IMR-90 (cell line): Measurements from ENCODE around the gene DAG1. TPM values are rescaled to one million over a fixed set of nuclear protein-coding genes. Genes with fewer than 3 reads are reported as not detected.

Source experiments
- ATAC-seq: fragments of 200-7000 bp; cut with Tn5 transposase; 2 replicates; pipeline ENCODE4 v1.9.1; 2020; ENCODE audit warnings: low read depth, mild to moderate bottlenecking, moderate library complexity
- BruUV-seq: library from RNA; stranded (reverse); fragments of 400-500 nt; replicated peaks from 2 replicates; lab custom pipeline; 2021; lab: Mats Ljungman, UMichigan
- CTCF ChIA-PET: fragments of 300-600 bp; formaldehyde crosslinking; extraction: SDS; loops from one replicate; lab custom pipeline; 2021; ENCODE audit warnings: antibody characterized with exemption; lab: Yijun Ruan, JAX
- POLR2A ChIA-PET: fragments of 300-600 bp; sonication (Branson Sonifier 250); formaldehyde crosslinking; loops from one replicate; lab custom pipeline; 2022; ENCODE audit warnings: antibody characterized with exemption; ENCODE audit not compliant: unreplicated experiment; lab: Charles Lee
- DNase-seq: peaks from one replicate; pipeline ENCODE4 v3.0.0; 2013
- H2AFZ ChIP-seq: replicated peaks from 2 replicates; pipeline ENCODE3; 2013; ENCODE audit warnings: low read length, mild to moderate bottlenecking; ENCODE audit not compliant: poor library complexity
- H2AK5ac ChIP-seq: 2 replicates; pipeline ENCODE4 v1.6.1; 2013; ENCODE audit warnings: low read depth, low read length, inconsistent platforms
- H2AK9ac ChIP-seq: replicated peaks from 2 replicates; pipeline ENCODE3; 2013; ENCODE audit warnings: mild to moderate bottlenecking, low read depth, low read length, moderate library complexity; ENCODE audit not compliant: poor library complexity
- H2BK120ac ChIP-seq: 2 replicates; pipeline ENCODE4 v1.6.1; 2013; ENCODE audit warnings: low read depth, low read length, inconsistent platforms
- H2BK15ac ChIP-seq: 3 replicates; pipeline ENCODE4 v1.6.1; 2013; ENCODE audit warnings: low read depth, low read length, inconsistent platforms
- H2BK20ac ChIP-seq: 2 replicates; pipeline ENCODE4 v1.6.1; 2013; ENCODE audit warnings: low read depth, mild to moderate bottlenecking, inconsistent platforms, low read length, moderate library complexity
- H2BK5ac ChIP-seq: 2 replicates; pipeline ENCODE4 v1.6.1; 2013; ENCODE audit warnings: mild to moderate bottlenecking, low read depth, low read length, inconsistent platforms; ENCODE audit not compliant: poor library complexity, severe bottlenecking
- H3K14ac ChIP-seq: replicated peaks from 2 replicates; pipeline ENCODE4 v1.6.1; 2013; ENCODE audit warnings: low read depth, low read length, inconsistent platforms
- H3K18ac ChIP-seq: 2 replicates; pipeline ENCODE4 v1.6.1; 2013; ENCODE audit warnings: low read depth, low read length, control low read depth
- H3K23ac ChIP-seq: 2 replicates; pipeline ENCODE4 v1.6.1; 2013; ENCODE audit warnings: low read depth, low read length, inconsistent platforms
- H3K27ac ChIP-seq: 2 replicates; pipeline ENCODE4 v1.5.1; 2013; ENCODE audit warnings: mild to moderate bottlenecking, control low read depth, low read length; ENCODE audit not compliant: insufficient read depth
- H3K27me3 ChIP-seq: 2 replicates; pipeline ENCODE4 v1.6.1; 2013; ENCODE audit warnings: low read length; ENCODE audit not compliant: control insufficient read depth, insufficient read depth
- H3K36me3 ChIP-seq: 2 replicates; pipeline ENCODE4 v1.6.1; 2013; ENCODE audit warnings: low read length, mixed read lengths; ENCODE audit not compliant: control insufficient read depth, insufficient read depth
- H3K4ac ChIP-seq: 2 replicates; pipeline ENCODE4 v1.6.1; 2013; ENCODE audit warnings: low read depth, low read length, inconsistent platforms
- H3K4me1 ChIP-seq: 2 replicates; pipeline ENCODE4 v1.6.1; 2013; ENCODE audit warnings: low read length, mixed read lengths; ENCODE audit not compliant: control insufficient read depth, insufficient read depth
- H3K4me2 ChIP-seq: 2 replicates; pipeline ENCODE4 v1.6.1; 2013; ENCODE audit warnings: low read depth, mild to moderate bottlenecking, control low read depth, low read length, moderate library complexity
- H3K4me3 ChIP-seq: 2 replicates; pipeline ENCODE4 v1.5.1; 2013; ENCODE audit warnings: low read depth, mild to moderate bottlenecking, control low read depth, low read length, moderate library complexity; ENCODE audit not compliant: insufficient read depth
- H3K56ac ChIP-seq: 2 replicates; pipeline ENCODE4 v1.6.1; 2013; ENCODE audit warnings: low read length, inconsistent platforms; ENCODE audit not compliant: insufficient read depth; ENCODE audit errors: extremely low read depth
- H3K79me1 ChIP-seq, 2 experiments: 2 replicates each; pipeline ENCODE4 v1.6.1; 2013; ENCODE audit warnings: low read length in 2 of 2, inconsistent platforms in 1 of 2, low read depth in 1 of 2
- H3K9ac ChIP-seq: 2 replicates; pipeline ENCODE4 v1.6.1; 2013; ENCODE audit warnings: low read depth, low read length, control low read depth
- H3K9me1 ChIP-seq: 2 replicates; pipeline ENCODE4 v1.6.1; 2013; ENCODE audit warnings: low read length, inconsistent platforms; ENCODE audit not compliant: insufficient read depth
- H3K9me3 ChIP-seq: 2 replicates; pipeline ENCODE4 v1.6.1; 2013; ENCODE audit warnings: low read length; ENCODE audit not compliant: control insufficient read depth, insufficient read depth
- H4K20me1 ChIP-seq: 2 replicates; pipeline ENCODE4 v1.6.1; 2013; ENCODE audit warnings: low read length, inconsistent platforms; ENCODE audit not compliant: insufficient read depth
- H4K5ac ChIP-seq: 2 replicates; pipeline ENCODE4 v1.6.1; 2013; ENCODE audit warnings: mild to moderate bottlenecking, low read depth, low read length, control low read depth
- H4K8ac ChIP-seq, 2 experiments: 2 replicates each; pipeline ENCODE4 v1.6.1; 2013; ENCODE audit warnings: low read depth in 2 of 2, low read length in 2 of 2, control low read depth in 1 of 2, inconsistent platforms in 1 of 2
- H4K91ac ChIP-seq: 2 replicates; pipeline ENCODE4 v1.6.1; 2013; ENCODE audit warnings: low read depth, low read length, inconsistent platforms; ENCODE audit not compliant: insufficient read depth
- MXI1 ChIP-seq: IDR thresholded peaks from 2 replicates; pipeline ENCODE4 v1.6.1; 2012; ENCODE audit warnings: low read depth, mild to moderate bottlenecking, low read length, moderate library complexity, borderline replicate concordance
- WGBS, 2 experiments: methylation state at CpG; one replicate each; pipeline versions ENCODE4 v1.1.5 to v1.1.7; 2013; ENCODE audit warnings: missing lambda C conversion rate in 2 of 2; ENCODE audit not compliant: insufficient read length in 1 of 2; ENCODE audit errors: extremely low coverage in 2 of 2; 5-methylcytosine and 5-hydroxymethylcytosine counted together
- dilution Hi-C: fragments of 300-500 bp; cut with HindIII; formaldehyde crosslinking; loops from one replicate; pipeline ENCODE4 v1.14.3; 2018; ENCODE audit warnings: low sequenced_read_pairs; ENCODE audit not compliant: unreplicated experiment
- in situ Hi-C: fragments of 300-500 bp; cut with MboI; formaldehyde crosslinking; loops from 3 replicates; pipeline ENCODE4 v1.14.3; 2019; ENCODE audit warnings: low sequenced_read_pairs, inconsistent platforms, mixed read lengths
- intact Hi-C: fragments of 100-400 bp; cut with micrococcal nuclease; formaldehyde crosslinking; loops from 2 replicates; pipeline ENCODE4 v1.10.0; 2022
- polyA plus RNA-seq, 3 experiments: library from polyadenylated mRNA; depleted of rRNA; stranded (reverse); fragments of >200 nt; gene quantifications; 2 replicates each; pipeline ENCODE4 v1.2.3, GENCODE V29; 2012; ENCODE audit warnings: low replicate concordance in 1 of 3
- total RNA-seq: library from RNA; depleted of rRNA; stranded (reverse); fragments of >200 nt; gene quantifications from 2 replicates; pipeline ENCODE4 v1.2.3, GENCODE V29; 2012
- TF ChIP-seq, protein P1 (sequence below): fragments of 150-350 bp; IDR thresholded peaks from 2 replicates; pipeline ENCODE4 v1.6.1; 2017; ENCODE audit warnings: mild to moderate bottlenecking, antibody characterized with exemption, low read length, low read depth

Gene DAG1
- total and polyA plus RNA-seq, 2 of the 4 experiments (the other 2 are of a cell fraction): 31.0 to 40.2 TPM

DNA sequence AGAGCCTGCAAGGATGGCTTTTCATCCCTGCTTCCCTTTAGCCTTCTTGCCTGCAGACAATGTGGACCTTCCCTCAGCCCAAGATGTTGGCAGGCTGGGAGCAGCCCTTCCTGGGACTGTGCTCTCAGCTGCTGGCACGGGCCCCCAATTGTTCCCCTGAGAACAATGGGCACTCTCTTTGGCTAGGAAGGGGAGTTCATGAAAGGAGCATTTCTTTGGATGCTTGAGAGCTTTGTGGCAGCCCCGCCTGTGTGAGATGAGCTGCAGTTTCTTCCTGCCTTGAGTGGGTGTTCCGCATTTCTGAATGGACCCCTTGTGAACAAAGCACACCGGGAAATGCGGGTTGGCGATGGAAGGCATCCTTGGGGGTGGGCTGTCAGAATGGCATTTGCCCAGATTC, 49.2 kb downstream of the DAG1 start:
- ChIA-PET POLR2A (no interaction called here), CTCF (no interaction called here)
- Histone ChIP-seq H4K5ac (no peak overlapping the region), H3K27ac (no peak overlapping the region), H4K91ac (no peak overlapping the region), H3K14ac (no peak overlapping the region), H3K4me1 (no peaks in the 10 kb centered on the region), H3K9me3 (no peaks in the 10 kb centered on the region), H2AK5ac (no peak overlapping the region), H2BK20ac (no peak overlapping the region), H2AK9ac (no peak overlapping the region), H4K8ac (no peak overlapping the region), H2BK15ac (no peak overlapping the region), H4K20me1 (0 out of 2 replicates have a peak, but pooled peaks cover 4% of the 10 kb centered on the region), H2AFZ (no peak overlapping the region), H3K79me1 (peaks cover 4 to 35% of the 10 kb centered on the region in 2 experiments; a peak in 3 of 4 replicates), H3K36me3 (peaks cover 1% of the 10 kb centered on the region; the same call in 1 of the 2 replicates), H3K4ac (no peak overlapping the region), H2BK5ac (no peak overlapping the region), H3K56ac (no peak overlapping the region), H2BK120ac (no peak overlapping the region), H3K27me3 (no peaks in the 10 kb centered on the region), H3K23ac (no peak overlapping the region), H3K9me1 (peaks cover 10% of the 10 kb centered on the region), H3K4me2 (no peak overlapping the region), H3K4me3 (no peak overlapping the region), H3K9ac (no peak overlapping the region), H3K18ac (no peak overlapping the region)
- intact Hi-C loops (no loop called here), dilution Hi-C loops (no loop called here), in situ Hi-C loops (no loop called here)
- DNase-seq (no peak), ATAC-seq (no peak)
- 80% methylated on average over 1 of the region's 6 CpGs; no CpG with 5 or more reads in 1 of the 2 experiments for WGBS, 2 experiments
- BruUV-seq: no TSS peak
- TF ChIP-seq, protein P1, sequence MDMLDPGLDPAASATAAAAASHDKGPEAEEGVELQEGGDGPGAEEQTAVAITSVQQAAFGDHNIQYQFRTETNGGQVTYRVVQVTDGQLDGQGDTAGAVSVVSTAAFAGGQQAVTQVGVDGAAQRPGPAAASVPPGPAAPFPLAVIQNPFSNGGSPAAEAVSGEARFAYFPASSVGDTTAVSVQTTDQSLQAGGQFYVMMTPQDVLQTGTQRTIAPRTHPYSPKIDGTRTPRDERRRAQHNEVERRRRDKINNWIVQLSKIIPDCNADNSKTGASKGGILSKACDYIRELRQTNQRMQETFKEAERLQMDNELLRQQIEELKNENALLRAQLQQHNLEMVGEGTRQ: no peak
- TF ChIP-seq MXI1: no peak
